Measurements from ENCODE around the gene CHRM4.

CHRM4 gene

DNA sequence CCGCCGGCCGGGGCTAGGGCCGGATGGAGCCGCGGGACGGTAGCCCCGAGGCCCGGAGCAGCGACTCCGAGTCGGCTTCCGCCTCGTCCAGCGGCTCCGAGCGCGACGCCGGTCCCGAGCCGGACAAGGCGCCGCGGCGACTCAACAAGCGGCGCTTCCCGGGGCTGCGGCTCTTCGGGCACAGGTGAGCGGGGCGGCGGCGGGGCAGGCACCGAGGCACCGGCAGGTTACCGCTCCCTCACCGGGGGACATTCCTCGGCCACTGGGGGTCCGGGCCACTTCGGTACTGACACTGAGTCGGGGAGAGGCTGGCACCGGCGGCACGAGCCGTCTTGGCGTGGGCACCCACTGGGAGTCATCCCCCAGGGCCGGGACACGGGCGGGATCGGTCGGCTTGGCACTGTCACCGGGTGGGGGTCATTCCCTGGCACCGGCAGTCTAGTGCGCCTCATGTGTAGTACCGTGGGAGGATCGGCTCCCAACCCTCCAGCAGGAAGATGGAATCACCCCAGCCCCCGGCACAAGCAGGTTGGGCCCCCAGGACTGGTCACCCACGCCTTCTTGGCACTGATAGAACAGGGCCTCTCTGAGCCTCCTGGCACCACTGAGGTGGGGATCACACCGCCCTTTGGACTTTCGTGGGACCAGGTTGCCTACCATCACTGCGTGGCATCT, 43.8 kb downstream of the CHRM4 start:
- no peak for DNase-seq (ENCODE audit: low read depth, low spot score)

DNA sequence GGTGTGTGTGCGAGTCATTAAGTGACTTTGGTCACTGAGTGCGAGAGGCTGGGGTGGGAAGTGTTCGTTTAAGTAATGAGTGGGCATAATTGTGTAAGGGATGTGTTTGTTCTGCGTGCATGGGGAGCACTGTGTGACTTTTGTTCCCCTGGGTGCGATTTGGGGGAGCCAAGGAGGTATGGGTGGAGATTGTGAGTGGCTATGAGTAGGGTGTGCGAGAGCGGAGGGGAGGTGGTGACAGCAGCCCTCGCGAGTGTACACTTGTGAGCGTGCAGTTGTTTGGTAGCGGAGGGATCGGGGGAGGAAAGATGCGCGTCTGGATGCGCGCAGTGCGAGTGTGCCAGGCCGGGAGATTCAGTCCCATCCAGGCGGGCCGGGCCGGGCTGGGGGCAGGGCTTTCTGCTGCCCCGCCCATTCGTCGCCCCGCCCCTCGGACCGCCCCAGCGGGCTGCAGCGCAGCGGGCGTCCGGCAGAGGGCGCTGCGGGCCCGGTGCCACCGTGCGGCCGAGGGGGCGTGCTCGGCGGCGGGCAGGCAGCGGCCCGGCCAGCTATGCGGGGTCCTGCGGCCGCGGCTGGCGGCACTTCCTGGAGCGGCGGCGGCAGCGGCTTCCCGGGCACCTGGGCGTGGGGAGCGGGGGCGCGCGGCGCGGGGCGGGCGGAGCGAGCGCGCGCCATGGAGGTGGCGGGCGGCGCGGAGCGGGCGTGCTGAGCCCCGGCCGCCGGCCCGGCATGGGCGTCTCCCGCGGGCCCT, 44.5 kb downstream of the CHRM4 start, which contains the start of gene DGKZ:
Gene DGKZ (plus strand): TSS at position 578 of the 751 bp plus-strand sequence. CDS start 197 bp downstream, outside the sequence.
- DNase-seq (ENCODE audit: low read depth, low spot score): no peak

DNA sequence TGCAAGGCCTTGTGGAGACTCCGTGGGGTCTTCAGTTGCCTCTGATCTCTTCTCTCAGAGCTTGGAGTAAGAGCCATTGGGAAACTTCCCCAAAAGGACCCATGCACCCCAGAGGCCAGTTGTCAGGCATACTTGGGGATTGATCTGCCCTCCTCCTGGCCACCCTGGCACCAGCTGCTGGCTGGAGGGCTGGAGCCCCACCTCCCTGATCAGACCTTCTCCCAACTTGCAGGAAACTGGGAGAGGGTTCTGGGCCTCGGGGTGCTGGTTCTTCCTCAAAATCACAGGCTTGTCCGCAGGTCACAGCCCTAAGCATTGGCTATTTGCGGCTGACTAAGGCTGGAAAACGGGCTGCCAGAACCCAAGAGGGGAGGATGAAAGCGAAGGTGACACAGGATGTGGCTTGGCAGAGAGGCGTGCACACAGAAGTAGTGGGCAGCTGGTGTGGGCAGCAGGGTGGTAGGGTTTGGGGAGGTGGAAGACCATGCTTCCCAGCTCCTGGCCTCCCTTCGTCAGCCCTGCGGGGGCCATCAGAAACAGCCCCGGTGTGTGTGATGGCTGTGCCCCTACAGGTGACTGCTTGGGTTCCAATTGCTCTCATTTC, 45.6 kb downstream of the CHRM4 start:
- no peak for DNase-seq (ENCODE audit: low read depth, low spot score)

DNA sequence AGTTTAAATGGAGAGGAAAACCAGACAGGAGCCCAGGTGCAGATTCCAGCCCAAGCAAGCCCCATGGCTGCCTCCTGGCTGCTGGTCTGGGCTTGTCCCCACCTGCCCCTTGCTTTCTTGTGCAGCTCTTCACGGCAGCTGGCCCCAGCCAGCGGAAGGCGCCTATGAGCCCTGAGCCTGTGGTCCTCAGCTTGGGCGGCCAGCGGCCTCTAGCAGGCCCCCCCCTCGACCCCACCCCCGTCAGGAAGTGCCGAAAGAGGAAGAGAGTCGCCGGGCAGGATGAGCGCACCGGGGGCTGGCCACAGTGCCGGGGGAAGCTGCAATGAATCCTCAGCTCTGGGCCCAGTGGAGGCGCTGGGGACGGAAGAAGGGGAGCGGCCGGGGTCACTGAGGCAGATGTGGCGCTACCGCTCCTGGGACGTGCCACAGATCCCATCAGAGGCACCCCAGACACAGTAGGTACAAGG, 46.4 kb downstream of the CHRM4 start:
- DNase-seq (ENCODE audit: low read depth, low spot score): no peak

DNA sequence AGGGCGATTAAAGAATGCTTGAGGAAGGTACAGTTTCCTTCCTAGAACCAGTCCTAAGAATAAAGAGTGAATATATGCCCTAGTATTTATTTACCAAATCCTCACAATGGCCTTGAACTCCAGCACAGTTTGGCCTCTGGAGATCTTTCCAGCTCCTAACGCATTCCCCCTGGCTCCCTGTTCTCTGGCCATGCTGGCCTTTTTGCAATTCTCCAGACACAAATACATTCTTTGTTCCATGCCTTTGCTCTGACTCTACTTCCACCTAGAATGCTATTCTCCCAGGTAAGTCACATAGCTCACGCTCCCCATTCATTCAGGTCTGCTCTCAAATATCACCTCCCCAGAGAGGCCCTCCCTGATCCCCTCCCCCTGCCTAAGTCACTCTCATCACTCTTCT, 48.1 kb downstream of the CHRM4 start:
- DNase-seq (ENCODE audit: low read depth, low spot score): no peak

DNA sequence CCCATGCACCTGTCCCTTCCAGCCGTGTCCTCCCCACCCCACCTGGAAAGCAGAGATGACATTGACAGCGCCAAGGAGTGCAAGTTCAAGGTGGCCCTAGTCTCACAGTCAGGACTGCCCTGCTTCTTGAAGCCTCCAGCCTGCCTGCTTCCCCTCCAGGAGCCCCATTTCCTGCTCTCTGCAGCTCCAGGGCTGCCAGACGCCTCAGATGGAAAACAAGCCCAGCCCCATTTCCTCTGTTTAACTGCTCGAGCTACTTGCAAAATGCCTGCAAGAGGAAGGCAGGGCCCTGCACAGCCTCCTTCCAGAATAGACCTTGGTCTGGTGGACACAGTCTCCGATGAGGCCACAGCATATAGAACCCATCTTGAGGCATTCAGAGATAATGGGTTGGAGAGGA, 49.3 kb downstream of the CHRM4 start:
- no peak for DNase-seq (ENCODE audit: low read depth, low spot score)

DNA sequence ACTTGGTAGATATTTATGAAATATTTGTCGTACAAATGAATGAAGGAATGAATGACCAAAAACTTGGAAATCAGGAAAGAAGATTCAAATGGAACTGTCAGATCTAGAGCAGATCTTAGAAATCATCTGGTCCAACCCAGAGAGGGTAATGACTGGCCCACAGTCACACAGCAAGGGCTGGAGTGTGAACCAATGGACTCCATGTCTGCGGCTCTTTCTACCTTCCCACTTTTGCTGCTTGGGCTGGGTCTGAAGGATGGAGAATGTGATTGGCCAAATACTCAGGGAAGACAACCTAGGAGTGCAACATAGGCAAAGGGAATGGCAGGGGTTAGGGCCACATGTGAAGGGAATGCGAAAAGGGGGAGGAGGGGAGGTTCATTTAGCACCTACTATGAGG, 50.1 kb downstream of the CHRM4 start:
- DNase-seq (ENCODE audit: low read depth, low spot score): no peak

DNA sequence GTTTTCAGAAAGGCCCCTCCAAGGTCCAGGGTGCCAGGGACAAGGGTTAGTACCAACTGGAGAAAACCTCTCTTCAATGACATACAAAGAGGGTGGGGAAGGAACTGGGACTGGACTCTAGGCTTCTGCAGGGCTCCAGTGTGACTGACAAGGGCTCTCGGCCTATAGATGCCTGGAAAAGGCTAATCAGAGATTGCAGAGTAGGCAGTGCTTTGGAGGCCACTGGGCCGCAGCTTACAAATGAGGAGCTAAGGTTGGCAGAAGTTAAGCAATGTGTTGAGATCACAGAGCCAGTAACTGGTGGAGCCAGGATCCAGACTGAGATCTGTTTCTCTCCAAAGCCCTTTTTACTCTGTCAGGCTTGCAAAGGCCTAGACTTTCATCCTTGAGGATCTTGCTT, 51.8 kb downstream of the CHRM4 start:
- DNase-seq (ENCODE audit: low read depth, low spot score): no peak

DNA sequence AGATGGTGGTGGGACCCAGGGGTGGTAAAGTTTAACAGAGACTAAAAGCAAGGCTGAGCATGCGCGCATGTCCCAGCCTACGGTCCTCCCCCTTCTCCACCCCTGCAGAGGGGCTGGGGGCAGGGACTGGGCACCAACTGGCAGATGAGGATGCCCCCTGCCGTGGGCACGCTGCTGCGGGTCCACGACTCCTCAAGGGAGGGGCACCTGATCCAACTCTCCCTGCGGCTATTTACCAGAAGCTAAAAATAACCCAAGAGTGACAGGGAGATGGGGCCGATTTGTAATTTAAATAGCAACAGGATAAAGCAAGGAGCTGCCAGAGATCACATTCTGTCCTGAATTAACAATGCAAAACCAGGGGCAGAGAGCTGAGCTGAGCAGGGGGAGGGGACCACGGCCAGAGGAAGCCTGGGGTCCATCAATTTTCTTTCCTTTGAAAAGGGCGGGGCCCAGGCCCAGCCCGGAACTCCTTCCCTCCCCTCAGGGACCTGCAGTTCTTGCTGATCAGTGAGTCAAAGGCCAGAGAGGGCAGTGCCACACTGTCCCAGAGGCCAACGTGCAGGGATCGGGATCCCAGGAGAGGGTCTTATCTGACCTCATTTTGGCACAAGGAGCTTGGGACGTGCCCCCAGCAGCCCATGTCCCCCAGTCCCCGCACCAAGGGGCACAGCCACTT, 52.4 kb downstream of the CHRM4 start:
- DNase-seq (ENCODE audit: low read depth, low spot score): no peak

DNA sequence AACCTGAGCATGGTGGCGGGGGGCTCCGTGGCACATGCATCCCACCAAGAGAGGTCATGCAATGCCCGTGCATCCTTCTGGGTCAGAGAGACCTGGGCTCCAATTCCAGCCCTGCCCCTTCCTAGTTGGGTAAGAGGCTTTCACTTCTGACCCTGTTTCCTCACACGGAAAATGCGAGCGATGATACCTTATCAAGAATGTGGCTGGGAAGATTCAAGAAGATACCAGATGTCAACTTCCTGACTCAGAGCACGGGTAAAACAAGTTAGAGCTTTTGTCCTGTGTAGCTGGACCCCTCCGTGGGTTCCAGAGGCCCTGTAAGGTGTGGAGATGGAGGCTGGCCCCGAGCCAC, 53.0 kb downstream of the CHRM4 start:
- no peak for DNase-seq (ENCODE audit: low read depth, low spot score)

DNA sequence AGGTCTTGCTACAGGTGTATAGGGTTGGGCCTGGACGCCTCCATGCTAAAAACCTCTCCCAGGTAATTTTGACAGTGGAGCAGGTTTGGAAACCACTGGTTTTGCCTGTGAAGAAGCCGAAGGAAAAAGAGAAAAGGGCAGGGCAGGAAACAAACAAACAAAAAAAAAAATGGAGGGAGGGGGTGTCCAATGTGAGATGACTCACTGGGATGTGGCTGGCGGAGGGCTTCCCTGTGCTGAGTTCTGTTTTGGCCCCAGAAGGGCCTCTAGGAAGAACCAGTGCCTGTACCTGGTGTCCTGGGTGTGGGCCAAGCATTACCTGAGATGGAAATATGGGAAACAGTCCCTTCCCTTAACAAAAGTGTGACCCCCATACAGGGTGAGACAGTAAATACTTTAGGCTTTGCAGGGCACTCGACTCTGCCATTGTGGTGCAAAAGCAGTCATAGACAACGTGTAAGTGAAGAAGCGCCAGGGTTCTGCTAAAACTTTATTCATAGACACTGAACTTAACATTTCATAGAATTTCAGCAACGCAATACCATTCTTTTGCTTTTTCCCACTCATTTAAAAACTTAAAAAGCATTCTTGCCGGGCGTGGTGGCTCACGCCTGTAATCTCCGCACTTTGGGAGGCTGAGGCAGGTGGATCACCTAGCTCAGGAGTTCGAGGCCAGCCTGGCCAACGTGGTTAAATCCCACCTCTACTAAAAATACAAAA, 53.8 kb downstream of the CHRM4 start:
- no peak for DNase-seq (ENCODE audit: low read depth, low spot score)

DNA sequence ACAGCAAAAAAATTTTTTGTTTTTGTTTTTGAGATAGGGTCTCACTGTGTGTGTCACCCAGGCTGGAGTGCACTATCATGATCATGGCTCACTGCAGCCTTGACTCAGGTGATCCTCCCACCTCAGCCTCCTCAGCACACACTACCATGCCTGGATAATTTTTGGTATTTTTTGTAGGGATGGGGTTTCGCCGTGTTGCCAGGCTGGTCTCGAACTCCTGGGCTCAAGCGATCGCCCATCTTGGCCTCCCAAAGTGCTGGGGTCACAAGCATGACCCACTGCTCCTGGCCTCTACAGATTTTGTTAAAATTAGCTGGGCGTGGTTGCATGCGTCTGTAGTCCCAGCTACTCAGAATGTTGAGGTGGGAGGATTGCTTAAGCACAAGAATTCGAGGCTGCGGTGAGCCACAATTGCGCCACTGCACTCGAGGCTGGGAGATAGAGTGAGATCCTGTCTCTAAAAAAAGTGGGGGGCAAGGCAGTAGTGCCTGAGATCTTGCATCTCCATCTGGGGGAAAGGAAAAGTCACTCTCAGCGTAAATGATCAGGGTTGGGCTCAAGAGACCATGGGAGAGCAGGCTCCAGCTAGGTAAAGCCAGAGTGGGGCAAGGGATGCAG, 54.9 kb downstream of the CHRM4 start:
- no peak for DNase-seq (ENCODE audit: low read depth, low spot score)

DNA sequence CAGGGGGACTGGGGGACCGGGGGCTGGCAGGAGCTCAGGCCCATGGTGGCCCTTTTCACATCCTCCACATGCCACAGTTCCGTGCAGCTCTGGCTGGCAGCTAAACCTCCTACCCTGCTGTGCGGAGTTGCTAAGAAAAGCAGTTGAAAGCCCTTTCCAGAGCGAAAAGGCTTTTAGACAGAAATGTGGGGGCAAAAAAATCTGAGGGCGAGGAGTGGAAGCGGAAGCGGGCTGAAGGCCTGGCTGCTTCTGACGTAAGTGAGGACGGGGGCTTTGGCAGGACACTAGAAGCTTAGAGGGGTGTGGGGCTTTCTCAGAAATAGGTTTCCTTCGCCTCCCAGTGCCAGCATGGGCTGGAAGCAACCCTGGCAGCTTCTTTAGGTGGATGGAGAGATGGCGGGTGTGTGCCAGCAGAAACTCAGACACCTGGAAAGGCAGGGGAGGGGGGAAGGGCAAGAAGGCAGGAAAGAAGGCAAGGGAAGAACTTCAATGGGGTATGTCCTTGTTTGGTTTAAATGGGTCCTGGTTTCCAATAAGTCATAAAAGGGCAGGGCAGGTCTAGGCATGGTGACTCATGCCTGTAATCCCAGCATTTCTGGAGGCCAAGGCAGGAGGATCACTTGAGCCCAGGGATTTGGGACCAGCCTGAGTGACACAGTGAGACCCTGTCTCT, 55.5 kb downstream of the CHRM4 start:
- no peak for DNase-seq (ENCODE audit: low read depth, low spot score)

DNA sequence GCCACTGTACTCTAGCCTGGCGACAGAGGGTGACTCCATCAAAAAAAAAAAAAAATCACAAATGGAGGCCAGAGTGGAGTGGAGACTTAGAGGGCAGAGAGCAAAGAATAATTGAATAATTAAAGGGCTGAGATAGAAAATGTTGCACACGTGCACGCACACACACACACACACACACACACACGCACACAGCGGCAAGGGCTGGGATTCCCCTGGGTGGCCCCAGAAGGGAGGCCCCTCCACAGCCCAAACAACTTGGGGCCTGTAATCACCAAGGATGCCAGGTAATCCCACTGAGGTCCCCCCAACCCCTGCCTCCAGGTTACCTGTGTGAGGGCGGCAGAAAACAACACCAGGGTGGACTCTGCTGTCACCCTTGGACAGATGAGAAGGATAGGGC, 56.3 kb downstream of the CHRM4 start:
- no peak for DNase-seq (ENCODE audit: low read depth, low spot score)

DNA sequence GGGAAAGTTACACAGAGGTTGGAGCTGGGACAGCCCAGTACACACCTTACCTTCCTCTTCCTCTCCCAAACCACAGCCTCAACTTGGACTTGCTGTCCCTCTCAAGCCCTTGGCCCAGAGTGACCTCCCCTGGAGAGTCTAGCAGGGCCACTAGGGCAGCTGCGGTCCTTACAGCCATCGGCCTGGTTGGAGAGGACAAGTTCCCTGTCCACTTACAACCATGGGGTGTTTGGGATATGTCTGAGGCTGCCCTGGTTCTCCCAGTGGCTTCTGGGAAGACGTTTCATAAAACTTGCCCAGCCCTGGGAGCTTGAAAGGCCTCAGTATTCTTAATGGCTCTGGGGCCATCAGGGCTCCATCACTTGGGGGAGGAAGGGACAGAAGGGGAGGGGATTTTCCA, 57.4 kb downstream of the CHRM4 start:
- no peak for DNase-seq (ENCODE audit: low read depth, low spot score)
